Measurements from ENCODE around the gene DLGAP3. TPM values are rescaled to one million over a fixed set of nuclear protein-coding genes. Genes with fewer than 3 reads are reported as not detected.

Gene DLGAP3
- total RNA-seq, 1 experiment from 2014 or later: 7.3 TPM

- Mint-ChIP-seq H3K27me3 (ENCODE audit: low read depth) (peaks cover 82% of the 10 kb centered on the region), H3K4me1 (peaks cover 14 to 29% of the 10 kb centered on the region in 2 experiments), H3K9me3 (no peaks in the 10 kb centered on the region; a peak in 2 of 5 replicates), H3K36me3 (ENCODE audit: insufficient read depth in 1 of 3, low read depth in 3 of 3) (no peaks in the 10 kb centered on the region), H3K4me3 (peak overlapping the region; percentile 67 to 84), H3K27ac (no peak overlapping the region)
- Histone ChIP-seq H3K79me1 (ENCODE audit: insufficient read depth, low read depth, low read length, poor library complexity, severe bottlenecking) (no peaks in the 10 kb centered on the region), H3K14ac (ENCODE audit: insufficient read depth, low read length) (no peak overlapping the region), H4K5ac (ENCODE audit: insufficient read length, low read depth, low read length) (no peak overlapping the region), H2AFZ (ENCODE audit: low read length) (no peak overlapping the region), H4K20me1 (ENCODE audit: control insufficient read depth, insufficient read depth, insufficient read length) (peaks cover 4% of the 10 kb centered on the region), H3K27me3 (ENCODE audit: insufficient read depth, low read length) (peaks cover 7% of the 10 kb centered on the region; the same call in 1 of the 2 replicates), H2BK12ac (ENCODE audit: insufficient read length, low read depth, low read length) (no peak overlapping the region), H3K9ac (ENCODE audit: extremely low read depth, insufficient read length, low read length) (no peak overlapping the region), H4K91ac (ENCODE audit: insufficient read length, low read depth, low read length) (no peak overlapping the region), H3K4me1 (ENCODE audit: insufficient read depth, low read length) (0 out of 2 replicates have a peak, but pooled peaks cover 2% of the 10 kb centered on the region), H2BK20ac (ENCODE audit: low read depth, low read length, poor library complexity, severe bottlenecking) (no peak overlapping the region), H3K9me3 (ENCODE audit: control insufficient read depth, low read depth, low read length) (no peaks in the 10 kb centered on the region), H2BK5ac (ENCODE audit: insufficient read length, low read length) (no peak overlapping the region), H3K4ac (ENCODE audit: low read depth, low read length) (no peak overlapping the region), H3K79me2 (ENCODE audit: insufficient read depth, low read length) (peaks cover 2% of the 10 kb centered on the region; the same call in 1 of the 2 replicates), H3K23me2 (ENCODE audit: insufficient read length, low read depth, low read length, poor library complexity, severe bottlenecking) (peaks cover 14% of the 10 kb centered on the region), H3K18ac (ENCODE audit: insufficient read length, low read depth, low read length) (no peak overlapping the region), H3K4me2 (ENCODE audit: insufficient read depth, insufficient read length, low read length) (peak overlapping the region; percentile 41), H2BK120ac (ENCODE audit: low read depth, low read length, poor library complexity, severe bottlenecking) (no peak overlapping the region), H2AK5ac (ENCODE audit: insufficient read length, low read length) (no peak overlapping the region), H4K8ac (replicated peaks; ENCODE audit: insufficient read length, low read depth, low read length) (no peak overlapping the region), H3T11ph (ENCODE audit: low read length) (no peak overlapping the region), H2BK15ac (ENCODE audit: low read depth, low read length) (no peak overlapping the region; the same call in 1 of the 2 replicates), H3K27ac (ENCODE audit: insufficient read length, low read depth, low read length) (no peak overlapping the region), H3K23ac (ENCODE audit: insufficient read length, low read depth, low read length) (no peak overlapping the region), H3K56ac (ENCODE audit: insufficient read length, low read depth, low read length) (no peak overlapping the region)
- no peak for TF ChIP-seq CTCF (conservative IDR thresholded peaks at IDR 0.05)
- no CpG with 5 or more reads among the region's 61 CpGs for WGBS (ENCODE audit: extremely low coverage, insufficient read length, low lambda C conversion rate)
- DNase-seq: peak; percentile 66
These were observed 627 bp upstream of the DLGAP3 start for GRCh38 chr1:34929853-34930701.
